GM23338 (cell line): ENCODE results near the gene METAP1D. TPM values are rescaled to one million over a fixed set of nuclear protein-coding genes. Genes with fewer than 3 reads are reported as not detected.

Experiments used
- ATAC-seq: fragments of 200-7000 bp; cut with Tn5 transposase; 3 replicates; pipeline ENCODE4 v1.9.1; 2020
- DNase-seq: peaks from one replicate; pipeline ENCODE4 v3.0.0-alpha.2; 2015; ENCODE audit warnings: low spot score
- H2AFZ ChIP-seq: fragments of 200-600 bp; sonication (generic); 2 replicates; pipeline ENCODE4 v1.8.0; 2016; ENCODE audit warnings: antibody characterized with exemption, mild to moderate bottlenecking, moderate library complexity
- H3F3A ChIP-seq: fragments of 200-600 bp; sonication (generic); replicated peaks from 2 replicates; pipeline ENCODE4 v1.8.0; 2017; ENCODE audit warnings: antibody characterized with exemption, mixed run types, low read depth
- H3K27ac ChIP-seq: fragments of 200-600 bp; sonication (generic); 2 replicates; pipeline ENCODE4 v1.6.1; 2016; ENCODE audit warnings: low read depth
- H3K27me3 ChIP-seq: fragments of 200-600 bp; sonication (generic); 2 replicates; pipeline ENCODE4 v1.8.0; 2016; ENCODE audit warnings: mild to moderate bottlenecking, mixed run types, moderate library complexity; ENCODE audit not compliant: insufficient read depth
- H3K36me3 ChIP-seq: fragments of 200-600 bp; sonication (generic); 2 replicates; pipeline ENCODE4 v1.8.0; 2016; ENCODE audit warnings: mild to moderate bottlenecking; ENCODE audit not compliant: insufficient read depth
- H3K4me1 ChIP-seq: fragments of 200-600 bp; sonication (generic); 2 replicates; pipeline ENCODE4 v1.8.0; 2016; ENCODE audit warnings: mild to moderate bottlenecking, moderate library complexity; ENCODE audit not compliant: insufficient read depth
- H3K4me2 ChIP-seq: fragments of 200-600 bp; sonication (generic); 2 replicates; pipeline ENCODE4 v1.7.1; 2017; ENCODE audit warnings: mixed run types
- H3K4me3 ChIP-seq: fragments of 200-600 bp; sonication (generic); 2 replicates; pipeline ENCODE4 v1.6.1; 2016; ENCODE audit warnings: mixed run types
- H3K79me2 ChIP-seq: fragments of 200-600 bp; sonication (generic); replicated peaks from 2 replicates; pipeline ENCODE4 v1.8.0; 2017; ENCODE audit warnings: mild to moderate bottlenecking; ENCODE audit not compliant: insufficient read depth
- H3K9me2 ChIP-seq: fragments of 200-600 bp; sonication (generic); 2 replicates; pipeline ENCODE4 v1.8.0; 2017; ENCODE audit not compliant: insufficient read depth
- H4K20me1 ChIP-seq: fragments of 200-600 bp; sonication (generic); replicated peaks from 2 replicates; pipeline ENCODE4 v1.8.0; 2017; ENCODE audit warnings: mild to moderate bottlenecking; ENCODE audit not compliant: insufficient read depth
- H3K27ac Mint-ChIP-seq: 2 replicates; pipeline ENCODE4 v1.8.0; 2020; ENCODE audit warnings: inconsistent platforms, mild to moderate bottlenecking, moderate library complexity, mixed read lengths
- H3K27me3 Mint-ChIP-seq: 3 replicates; pipeline ENCODE4 v1.8.0; 2022; ENCODE audit warnings: low read depth, mild to moderate bottlenecking, moderate library complexity, mixed read lengths, inconsistent platforms; ENCODE audit not compliant: insufficient read depth, poor library complexity
- H3K36me3 Mint-ChIP-seq: 3 replicates; pipeline ENCODE4 v1.8.0; 2021; ENCODE audit warnings: low read depth, mild to moderate bottlenecking, inconsistent platforms, moderate library complexity, mixed read lengths
- H3K4me1 Mint-ChIP-seq: 3 replicates; pipeline ENCODE4 v1.8.0; 2020; ENCODE audit warnings: mild to moderate bottlenecking, inconsistent platforms, mixed read lengths
- H3K4me3 Mint-ChIP-seq: 3 replicates; pipeline ENCODE4 v1.8.0; 2021; ENCODE audit warnings: moderate library complexity, mild to moderate bottlenecking, inconsistent platforms, mixed read lengths
- H3K9me3 Mint-ChIP-seq: 3 replicates; pipeline ENCODE4 v1.8.0; 2020; ENCODE audit warnings: moderate library complexity, mild to moderate bottlenecking, inconsistent platforms, mixed read lengths
- CREB1 ChIP-seq: fragments of 250-450 bp; sonication (Bioruptor Pico); IDR thresholded peaks from 2 replicates; pipeline ENCODE4 v1.5.0; 2020; ENCODE audit warnings: low read depth, mild to moderate bottlenecking, moderate library complexity
- CTCF ChIP-seq, 2 experiments: fragments of 200-600 bp in 1 of 2; sonication (generic) in 1 of 2; conservative IDR thresholded peaks; 2 replicates each; pipeline versions ENCODE4 v1.5.1 to v1.6.1; 2016 to 2017; ENCODE audit warnings: antibody characterized with exemption in 2 of 2, low read depth in 2 of 2, mild to moderate bottlenecking in 2 of 2, moderate library complexity in 1 of 2
- EZH2 ChIP-seq: fragments of 200-600 bp; sonication (generic); IDR thresholded peaks from one replicate; pipeline ENCODE4 v1.8.0; 2017; ENCODE audit warnings: antibody characterized with exemption, mild to moderate bottlenecking, low read depth; ENCODE audit not compliant: unreplicated experiment
- EZH2phosphoT487 ChIP-seq: fragments of 200-600 bp; sonication (generic); IDR thresholded peaks from one replicate; pipeline ENCODE4 v1.8.1; 2018; ENCODE audit warnings: antibody characterized with exemption; ENCODE audit not compliant: unreplicated experiment
- JUNB ChIP-seq: IDR thresholded peaks from one replicate; pipeline ENCODE4 v1.6.1; 2016; ENCODE audit warnings: antibody characterized with exemption; ENCODE audit not compliant: unreplicated experiment
- REST ChIP-seq: IDR thresholded peaks from one replicate; pipeline ENCODE4 v1.6.1; 2018; ENCODE audit warnings: antibody characterized with exemption; ENCODE audit not compliant: unreplicated experiment
- ZNF462 ChIP-seq: fragments of 250-450 bp; sonication (Bioruptor Pico); IDR thresholded peaks from 2 replicates; pipeline ENCODE4 v1.5.0; 2020; ENCODE audit warnings: mild to moderate bottlenecking, moderate library complexity
- polyA plus RNA-seq: library from polyadenylated mRNA; unstranded; fragments of >200 nt; fragmentation: Nextera tagmentation; extraction: Ambion mirVana; gene quantifications from 2 replicates; pipeline ENCODE4 v1.2.1, GENCODE V29; 2016
- total RNA-seq: library from RNA; depleted of rRNA; stranded (reverse); fragments of >200 nt; shearing (Covaris generic); gene quantifications from 2 replicates; pipeline ENCODE4 v1.2.3, GENCODE V29; 2014

Gene METAP1D
- total and polyA plus RNA-seq, 2 experiments from 2014 or later = 12.8 to 15.5 TPM

GRCh38 chr2:172098650-172099471 lies 99.1 kb downstream of the METAP1D start:
- Mint-ChIP-seq H3K4me3 (peak overlapping the region; percentile 42), H3K9me3 (no peaks in the 10 kb centered on the region; the same call in 2 of the 3 replicates), H3K4me1 (peaks cover 46% of the 10 kb centered on the region), H3K36me3 (peaks cover 1% of the 10 kb centered on the region; the same call in 1 of the 3 replicates), H3K27me3 (peaks cover 99% of the 10 kb centered on the region), H3K27ac (no peak overlapping the region)
- ATAC-seq = no peak
- H4K20me1 ChIP-seq = peaks cover 10% of the 10 kb centered on the region; the same call in 1 of the 2 replicates
- no peak overlapping the region for H2AFZ ChIP-seq
- H3K4me1 ChIP-seq = peaks cover 65% of the 10 kb centered on the region
- H3K4me3 ChIP-seq = peak overlapping the region; percentile 45; the same call in 1 of the 2 replicates
- no peaks in the 10 kb centered on the region for H3K36me3 ChIP-seq
- peaks cover 98% of the 10 kb centered on the region for H3K27me3 ChIP-seq
- peak overlapping the region; percentile 93 for H3K4me2 ChIP-seq
- TF ChIP-seq ZNF462 (CRISPR knock-in tag) (no peak), CTCF (conservative IDR thresholded peaks at IDR 0.05; ENCODE audit: low read depth in 2 of 2) (no peak), CREB1 (no peak), JUNB (no peak), EZH2 (peak; percentile 75), EZH2phosphoT487 (peak; percentile 96), REST (no peak)
- H3K27ac ChIP-seq = no peak overlapping the region
- no peaks in the 10 kb centered on the region for H3K9me2 ChIP-seq
- DNase-seq = peak; percentile 62
- H3K79me2 ChIP-seq = no peaks in the 10 kb centered on the region
- peaks cover 40% of the 10 kb centered on the region for H3F3A ChIP-seq
